ENCODE measurements around the gene ADAMTS13. TPM values are rescaled to one million over a fixed set of nuclear protein-coding genes. Genes with fewer than 3 reads are reported as not detected.

Gene ADAMTS13
- total and polyA plus RNA-seq, 11 donors, result 0.64 to 5.8 (median 2.7) TPM

DNA sequence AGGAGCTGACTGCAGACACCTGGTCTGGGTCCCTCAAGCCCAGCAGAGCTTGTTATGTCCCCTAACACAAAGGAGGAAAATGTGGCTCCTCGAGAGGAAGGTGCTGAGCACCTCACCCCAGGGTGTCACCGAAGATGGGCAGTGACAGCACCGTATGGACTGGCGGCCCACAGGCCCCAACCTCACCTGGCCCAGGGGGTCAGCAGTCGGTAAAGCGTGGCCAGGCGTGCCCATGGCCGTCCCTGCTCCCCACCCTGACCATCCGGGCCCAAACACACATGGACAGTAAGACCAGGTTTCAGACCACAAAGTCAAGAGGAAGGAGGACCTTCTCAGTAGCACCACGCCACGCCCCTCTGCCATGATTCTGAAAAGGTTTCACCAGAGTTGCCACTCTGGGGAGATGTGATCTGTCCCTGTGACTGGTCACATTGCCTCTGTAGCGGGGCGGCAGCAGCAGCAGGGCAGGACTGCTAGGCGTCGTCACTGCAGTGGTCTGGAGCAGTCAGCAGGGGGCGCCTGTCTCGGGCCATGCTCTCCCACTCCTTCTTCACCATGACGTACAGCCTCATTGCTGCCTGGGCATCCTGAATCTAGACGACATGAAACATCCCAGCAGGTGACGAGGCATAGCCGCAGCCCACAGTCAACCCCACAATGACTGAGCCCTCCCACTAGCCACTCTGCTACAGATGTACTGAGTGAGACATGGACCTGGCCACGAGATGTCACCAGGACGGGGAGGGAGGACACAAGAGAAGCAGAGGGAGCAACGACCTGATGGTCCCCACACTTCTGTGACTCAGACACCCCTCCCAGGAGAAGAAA lies 15.5 kb upstream of the ADAMTS13 start:
- 59 to 70% (median 59%) methylated on average over 21 to 24 of the region's 24 CpGs for WGBS, 4 donors
- peaks cover 0 to 73% (median 54%) of the 10 kb centered on the region in 9 donors for H3K36me3 ChIP-seq
- no peaks in the 10 kb centered on the region for H3K27me3 ChIP-seq
- intact Hi-C loops (cut with DNase I), result loop anchor here (1.0 to 10.0 kb wide), 8 partner anchors 72 to 321 kb away; partner anchors contain the start of gene SLC2A6 (in 1 of the 10)
- peak; percentile 68 to 86 (median 77) for DNase-seq
- H3K9me3 ChIP-seq, result no peaks in the 10 kb centered on the region
- H3K27ac ChIP-seq, result no peak overlapping the region
- ATAC-seq, result peak; percentile 81 to 86 (median 82)
- peaks cover 0 to 17% (median 0%) of the 10 kb centered on the region in 12 donors for H3K4me1 ChIP-seq
- TF ChIP-seq, protein P1, sequence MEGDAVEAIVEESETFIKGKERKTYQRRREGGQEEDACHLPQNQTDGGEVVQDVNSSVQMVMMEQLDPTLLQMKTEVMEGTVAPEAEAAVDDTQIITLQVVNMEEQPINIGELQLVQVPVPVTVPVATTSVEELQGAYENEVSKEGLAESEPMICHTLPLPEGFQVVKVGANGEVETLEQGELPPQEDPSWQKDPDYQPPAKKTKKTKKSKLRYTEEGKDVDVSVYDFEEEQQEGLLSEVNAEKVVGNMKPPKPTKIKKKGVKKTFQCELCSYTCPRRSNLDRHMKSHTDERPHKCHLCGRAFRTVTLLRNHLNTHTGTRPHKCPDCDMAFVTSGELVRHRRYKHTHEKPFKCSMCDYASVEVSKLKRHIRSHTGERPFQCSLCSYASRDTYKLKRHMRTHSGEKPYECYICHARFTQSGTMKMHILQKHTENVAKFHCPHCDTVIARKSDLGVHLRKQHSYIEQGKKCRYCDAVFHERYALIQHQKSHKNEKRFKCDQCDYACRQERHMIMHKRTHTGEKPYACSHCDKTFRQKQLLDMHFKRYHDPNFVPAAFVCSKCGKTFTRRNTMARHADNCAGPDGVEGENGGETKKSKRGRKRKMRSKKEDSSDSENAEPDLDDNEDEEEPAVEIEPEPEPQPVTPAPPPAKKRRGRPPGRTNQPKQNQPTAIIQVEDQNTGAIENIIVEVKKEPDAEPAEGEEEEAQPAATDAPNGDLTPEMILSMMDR (IDR thresholded peaks at IDR 0.05), result peak; percentile 83 to 94 (median 89)
- TF ChIP-seq POLR2A (IDR thresholded peaks at IDR 0.05), result no peak
- H3K4me3 ChIP-seq, result no peak overlapping the region

DNA sequence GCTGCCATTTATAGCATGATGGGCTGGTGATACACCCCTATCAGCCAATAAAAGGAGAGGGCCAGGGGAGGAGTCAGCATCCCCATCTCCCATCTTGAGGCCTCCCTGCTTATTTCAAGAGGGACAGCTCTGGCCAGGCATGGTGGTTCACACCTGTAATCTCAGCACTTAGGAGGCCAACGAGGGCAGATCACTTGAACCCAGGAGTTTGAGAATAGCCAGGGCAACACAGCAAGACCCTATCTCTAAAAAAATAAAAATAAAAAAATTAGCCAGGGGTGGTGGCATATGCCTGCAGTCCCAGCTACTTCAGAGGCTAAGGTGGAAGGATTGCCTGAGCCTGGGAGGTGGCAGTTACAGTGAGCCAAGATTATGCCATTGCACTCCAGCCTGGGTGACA lies 14.1 kb upstream of the ADAMTS13 start:
- no peak overlapping the region for H3K4me3 ChIP-seq
- H3K27me3 ChIP-seq, result no peaks in the 10 kb centered on the region
- WGBS, 4 donors, result 63 to 77% (median 73%) methylated on average over 1 of the region's 1 CpG
- TF ChIP-seq, protein P1 (IDR thresholded peaks at IDR 0.05), result no peak
- no peak for TF ChIP-seq POLR2A (IDR thresholded peaks at IDR 0.05)
- H3K9me3 ChIP-seq, result no peaks in the 10 kb centered on the region
- ATAC-seq, result no peak
- H3K27ac ChIP-seq, result no peak overlapping the region
- peaks cover 0 to 86% (median 68%) of the 10 kb centered on the region in 9 donors for H3K36me3 ChIP-seq
- intact Hi-C loops (cut with DNase I), result loop anchor here in 6 of 10 donors (2.0 to 10.0 kb wide), 5 partner anchors 79 to 319 kb away; no protein-coding TSS in a partner anchor
- DNase-seq, result no peak
- H3K4me1 ChIP-seq, result peaks cover 0 to 17% (median 0%) of the 10 kb centered on the region in 12 donors

DNA sequence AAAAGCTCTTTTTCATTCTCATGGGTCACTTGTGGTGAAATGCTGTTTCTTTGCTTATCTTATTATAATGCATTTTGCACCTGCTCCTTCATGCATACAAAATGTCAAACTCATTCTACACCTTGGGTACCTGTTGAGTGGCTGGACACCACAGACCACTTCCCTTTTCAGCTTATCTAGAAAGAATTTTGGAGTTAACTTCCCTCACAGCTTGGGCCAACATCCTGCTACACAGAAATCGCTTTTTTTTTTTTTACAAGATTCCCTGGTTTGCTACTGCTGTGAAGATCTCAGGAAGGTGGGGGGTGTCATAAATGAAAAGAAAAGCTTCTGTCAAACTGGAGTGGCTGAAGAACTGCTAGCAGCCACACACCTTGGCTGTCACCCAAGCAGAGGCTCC lies 7.0 kb upstream of the ADAMTS13 start:
- Histone ChIP-seq H3K36me3 (peaks cover 0 to 60% (median 51%) of the 10 kb centered on the region in 9 donors), H3K27ac (no peak overlapping the region), H3K9me3 (no peaks in the 10 kb centered on the region), H3K27me3 (no peaks in the 10 kb centered on the region), H3K4me1 (peaks cover 6 to 31% (median 19%) of the 10 kb centered on the region in 12 donors), H3K4me3 (no peak overlapping the region)
- intact Hi-C loops (cut with DNase I), result loop anchor here in 2 of 10 donors (5.0 to 10.0 kb wide), 2 partner anchors 38 to 50 kb away; partner anchors contain the start of genes STKLD1 (in 1 of the 2) and SURF4 (in 1 of the 2)
- ATAC-seq, result no peak
- no peak for DNase-seq
- no peak for TF ChIP-seq POLR2A (IDR thresholded peaks at IDR 0.05)
- TF ChIP-seq, protein P1 (IDR thresholded peaks at IDR 0.05), result no peak
- WGBS, 4 donors, result 58 to 74% (median 66%) methylated on average over 1 of the region's 1 CpG

Measured in heart left ventricle (tissue), 16 donors.